ENCODE measurements around the gene NCL. TPM values are rescaled to one million over a fixed set of nuclear protein-coding genes. Genes with fewer than 3 reads are reported as not detected.
A peak's percentile ranks its signal among the peaks of the same experiment; 100 is the strongest.
"Not testable (repeated sequence)": the region's sequence is repeated elsewhere in the genome, so short reads cannot be mapped to it uniquely, and the experiment has no call there.

NCL gene
- polyA plus RNA-seq, 4 donors, result 89.2 to 493 (median 192) TPM

- H3K36me3 ChIP-seq (ENCODE audit: control insufficient read depth in 3 of 3, insufficient read depth in 2 of 3, low read depth in 1 of 3, low read length in 3 of 3), result no peaks in the 10 kb centered on the region
- H3K4me3 ChIP-seq (ENCODE audit: low read depth in 1 of 3, low read length in 3 of 3), result no peak overlapping the region
- H3K27me3 ChIP-seq (ENCODE audit: control insufficient read depth in 3 of 3, insufficient read depth in 3 of 3, low read length in 3 of 3), result no peaks in the 10 kb centered on the region
- DNase-seq (no peak), FAIRE-seq (no peak)
- 76 to 88% (median 82%) methylated on average over 8 of the region's 8 CpGs for WGBS, 3 donors
- H3K27ac ChIP-seq (ENCODE audit: low read depth in 1 of 3, low read length in 2 of 3), result no peak overlapping the region
- H3K4me1 ChIP-seq (ENCODE audit: control insufficient read depth in 3 of 3, insufficient read depth in 2 of 3, low read depth in 1 of 3, low read length in 2 of 3), result no peaks in the 10 kb centered on the region
- peaks cover 2 to 29% of the 10 kb centered on the region in 2 donors for H3K9me3 ChIP-seq (ENCODE audit: control insufficient read depth in 2 of 2, insufficient read depth in 1 of 2, low read depth in 1 of 2, low read length in 1 of 2)
Measured at GRCh38 chr2:231433990-231434389, 30.3 kb downstream of the NCL start.

- Histone ChIP-seq H3K27me3 (ENCODE audit: control insufficient read depth in 3 of 3, insufficient read depth in 3 of 3, low read length in 3 of 3) (no peaks in the 10 kb centered on the region), H3K36me3 (ENCODE audit: control insufficient read depth in 3 of 3, insufficient read depth in 2 of 3, low read depth in 1 of 3, low read length in 3 of 3) (no peaks in the 10 kb centered on the region), H3K4me1 (ENCODE audit: control insufficient read depth in 3 of 3, insufficient read depth in 2 of 3, low read depth in 1 of 3, low read length in 2 of 3) (no peaks in the 10 kb centered on the region), H3K9me3 (ENCODE audit: control insufficient read depth in 2 of 2, insufficient read depth in 1 of 2, low read depth in 1 of 2, low read length in 1 of 2) (peaks cover 2 to 29% of the 10 kb centered on the region in 2 donors), H3K4me3 (ENCODE audit: low read depth in 1 of 3, low read length in 3 of 3) (no peak overlapping the region), H3K27ac (ENCODE audit: low read depth in 1 of 3, low read length in 2 of 3) (no peak overlapping the region)
- no peak for FAIRE-seq
- DNase-seq, result no peak
- 93 to 95% (median 94%) methylated on average over 4 of the region's 4 CpGs for WGBS, 3 donors
Measured at GRCh38 chr2:231431606-231432005, 32.7 kb downstream of the NCL start.

- not testable (repeated sequence) for H3K4me3 ChIP-seq (ENCODE audit: low read depth in 1 of 3, low read length in 3 of 3); H3K27me3 ChIP-seq (ENCODE audit: control insufficient read depth in 3 of 3, insufficient read depth in 3 of 3, low read length in 3 of 3); H3K27ac ChIP-seq (ENCODE audit: low read depth in 1 of 3, low read length in 2 of 3); DNase-seq; H3K4me1 ChIP-seq (ENCODE audit: control insufficient read depth in 3 of 3, insufficient read depth in 2 of 3, low read depth in 1 of 3, low read length in 2 of 3); FAIRE-seq; H3K36me3 ChIP-seq (ENCODE audit: control insufficient read depth in 3 of 3, insufficient read depth in 2 of 3, low read depth in 1 of 3, low read length in 3 of 3)
- WGBS, 3 donors, result 82 to 88% (median 86%) methylated on average over 4 of the region's 4 CpGs
- H3K9me3 ChIP-seq (ENCODE audit: control insufficient read depth in 2 of 2, insufficient read depth in 1 of 2, low read depth in 1 of 2, low read length in 1 of 2), result peaks cover 2 to 29% of the 10 kb centered on the region in 2 donors
Measured at GRCh38 chr2:231430437-231430836, 33.8 kb downstream of the NCL start.

- FAIRE-seq (no peak), DNase-seq (no peak)
- H3K9me3 ChIP-seq (ENCODE audit: control insufficient read depth in 2 of 2, insufficient read depth in 1 of 2, low read depth in 1 of 2, low read length in 1 of 2), result peaks cover 2 to 29% of the 10 kb centered on the region in 2 donors
- no peak overlapping the region for H3K27ac ChIP-seq (ENCODE audit: low read depth in 1 of 3, low read length in 2 of 3)
- WGBS, 3 donors, result 83 to 94% (median 86%) methylated on average over 3 of the region's 3 CpGs
- no peak overlapping the region for H3K4me3 ChIP-seq (ENCODE audit: low read depth in 1 of 3, low read length in 3 of 3)
- H3K4me1 ChIP-seq (ENCODE audit: control insufficient read depth in 3 of 3, insufficient read depth in 2 of 3, low read depth in 1 of 3, low read length in 2 of 3), result peaks cover 0 to 7% (median 2%) of the 10 kb centered on the region in 3 donors
- no peaks in the 10 kb centered on the region for H3K36me3 ChIP-seq (ENCODE audit: control insufficient read depth in 3 of 3, insufficient read depth in 2 of 3, low read depth in 1 of 3, low read length in 3 of 3)
- no peaks in the 10 kb centered on the region for H3K27me3 ChIP-seq (ENCODE audit: control insufficient read depth in 3 of 3, insufficient read depth in 3 of 3, low read length in 3 of 3)
Measured at GRCh38 chr2:231429901-231430300, 34.4 kb downstream of the NCL start.

GRCh38 chr2:231429152-231429551 is 35.1 kb downstream of the NCL start:
- Histone ChIP-seq H3K4me3 (ENCODE audit: low read depth in 1 of 3, low read length in 3 of 3) (no peak overlapping the region), H3K27me3 (ENCODE audit: control insufficient read depth in 3 of 3, insufficient read depth in 3 of 3, low read length in 3 of 3) (no peaks in the 10 kb centered on the region), H3K4me1 (ENCODE audit: control insufficient read depth in 3 of 3, insufficient read depth in 2 of 3, low read depth in 1 of 3, low read length in 2 of 3) (peaks cover 0 to 7% (median 2%) of the 10 kb centered on the region in 3 donors), H3K9me3 (ENCODE audit: control insufficient read depth in 2 of 2, insufficient read depth in 1 of 2, low read depth in 1 of 2, low read length in 1 of 2) (peaks cover 2 to 29% of the 10 kb centered on the region in 2 donors), H3K36me3 (ENCODE audit: control insufficient read depth in 3 of 3, insufficient read depth in 2 of 3, low read depth in 1 of 3, low read length in 3 of 3) (no peaks in the 10 kb centered on the region), H3K27ac (ENCODE audit: low read depth in 1 of 3, low read length in 2 of 3) (no peak overlapping the region)
- FAIRE-seq, result no peak
- DNase-seq, result no peak
- 80 to 89% (median 86%) methylated on average over 6 of the region's 6 CpGs for WGBS, 3 donors

- Histone ChIP-seq H3K9me3 (ENCODE audit: control insufficient read depth in 2 of 2, insufficient read depth in 1 of 2, low read depth in 1 of 2, low read length in 1 of 2) (peaks cover 2 to 25% of the 10 kb centered on the region in 2 donors), H3K4me1 (ENCODE audit: control insufficient read depth in 3 of 3, insufficient read depth in 2 of 3, low read depth in 1 of 3, low read length in 2 of 3) (peaks cover 0 to 7% (median 2%) of the 10 kb centered on the region in 3 donors), H3K27me3 (ENCODE audit: control insufficient read depth in 3 of 3, insufficient read depth in 3 of 3, low read length in 3 of 3) (no peaks in the 10 kb centered on the region), H3K4me3 (ENCODE audit: low read depth in 1 of 3, low read length in 3 of 3) (no peak overlapping the region), H3K27ac (ENCODE audit: low read depth in 1 of 3, low read length in 2 of 3) (no peak overlapping the region), H3K36me3 (ENCODE audit: control insufficient read depth in 3 of 3, insufficient read depth in 2 of 3, low read depth in 1 of 3, low read length in 3 of 3) (no peaks in the 10 kb centered on the region)
- DNase-seq (no peak), FAIRE-seq (no peak)
- WGBS, 3 donors, result 75 to 93% (median 86%) methylated on average over 3 of the region's 3 CpGs
Measured at GRCh38 chr2:231427116-231427515, 37.2 kb downstream of the NCL start.

- FAIRE-seq (no peak), DNase-seq (peak; percentile 59 to 61)
- H3K27me3 ChIP-seq (ENCODE audit: control insufficient read depth in 3 of 3, insufficient read depth in 3 of 3, low read length in 3 of 3), result no peaks in the 10 kb centered on the region
- H3K4me1 ChIP-seq (ENCODE audit: control insufficient read depth in 3 of 3, insufficient read depth in 2 of 3, low read depth in 1 of 3, low read length in 2 of 3), result peaks cover 0 to 7% (median 2%) of the 10 kb centered on the region in 3 donors
- H3K9me3 ChIP-seq (ENCODE audit: control insufficient read depth in 2 of 2, insufficient read depth in 1 of 2, low read depth in 1 of 2, low read length in 1 of 2), result peaks cover 2 to 14% of the 10 kb centered on the region in 2 donors
- no peak overlapping the region for H3K27ac ChIP-seq (ENCODE audit: low read depth in 1 of 3, low read length in 2 of 3)
- no peaks in the 10 kb centered on the region for H3K36me3 ChIP-seq (ENCODE audit: control insufficient read depth in 3 of 3, insufficient read depth in 2 of 3, low read depth in 1 of 3, low read length in 3 of 3)
- WGBS, 3 donors, result 57 to 62% (median 57%) methylated on average over 21 of the region's 21 CpGs
- H3K4me3 ChIP-seq (ENCODE audit: low read depth in 1 of 3, low read length in 3 of 3), result no peak overlapping the region
Measured at GRCh38 chr2:231425811-231426703, 38.2 kb downstream of the NCL start.

- DNase-seq, result no peak
- H3K4me1 ChIP-seq (ENCODE audit: control insufficient read depth in 3 of 3, insufficient read depth in 2 of 3, low read depth in 1 of 3, low read length in 2 of 3), result peaks cover 0 to 7% (median 2%) of the 10 kb centered on the region in 3 donors
- H3K27me3 ChIP-seq (ENCODE audit: control insufficient read depth in 3 of 3, insufficient read depth in 3 of 3, low read length in 3 of 3), result no peaks in the 10 kb centered on the region
- H3K36me3 ChIP-seq (ENCODE audit: control insufficient read depth in 3 of 3, insufficient read depth in 2 of 3, low read depth in 1 of 3, low read length in 3 of 3), result no peaks in the 10 kb centered on the region
- WGBS, 3 donors, result 60 to 67% (median 61%) methylated on average over 8 of the region's 8 CpGs
- H3K27ac ChIP-seq (ENCODE audit: low read depth in 1 of 3, low read length in 2 of 3), result no peak overlapping the region
- no peak overlapping the region for H3K4me3 ChIP-seq (ENCODE audit: low read depth in 1 of 3, low read length in 3 of 3)
- no peak for FAIRE-seq
- peaks cover 2 to 7% of the 10 kb centered on the region in 2 donors for H3K9me3 ChIP-seq (ENCODE audit: control insufficient read depth in 2 of 2, insufficient read depth in 1 of 2, low read depth in 1 of 2, low read length in 1 of 2)
Measured at GRCh38 chr2:231425291-231425810, 38.9 kb downstream of the NCL start.
